GM18520 (cell line): Measurements from ENCODE around the gene CA14.
"Not testable (repeated sequence)": the region's sequence is repeated elsewhere in the genome, so short reads cannot be mapped to it uniquely, and the experiment has no call there.

Experiments used
- ATAC-seq: cut with Tn5 transposase; IDR thresholded peaks from one replicate; pipeline ENCODE4 v1.9.1; 2021; ENCODE audit not compliant: unreplicated experiment

Gene CA14

GRCh38 chr1:150235852-150236613, 21.5 kb upstream of the CA14 start, which contains the start of gene ANP32E:
Gene ANP32E, minus strand, starts transcription at chr1:150236112. Its CDS starts 326 bp downstream, at chr1:150235786.
- peak; percentile 88 for ATAC-seq

DNA sequence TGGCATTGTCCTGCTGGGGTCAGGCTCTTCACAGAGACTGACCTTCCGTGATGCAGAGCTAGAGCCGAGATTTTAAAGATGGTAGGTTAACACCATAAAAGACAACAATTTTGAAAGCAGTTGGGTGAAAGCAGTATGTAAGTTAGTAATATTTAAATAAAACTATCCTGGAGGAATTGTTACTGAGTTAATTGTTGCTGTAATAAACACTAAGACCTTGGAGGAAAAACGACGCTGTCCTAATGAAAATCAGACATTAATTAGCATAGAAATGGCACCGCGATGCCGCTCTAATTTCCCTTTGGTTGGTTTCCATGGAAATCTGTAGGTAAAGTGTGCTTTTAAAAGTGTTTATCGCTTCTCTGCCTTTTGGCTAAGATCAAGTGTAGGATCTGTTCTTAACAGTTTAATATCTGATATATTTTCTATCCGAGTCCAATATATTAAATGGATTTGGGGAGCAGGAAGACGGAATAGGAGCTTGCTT, 20.9 kb upstream of the CA14 start:
- no peak for ATAC-seq

DNA sequence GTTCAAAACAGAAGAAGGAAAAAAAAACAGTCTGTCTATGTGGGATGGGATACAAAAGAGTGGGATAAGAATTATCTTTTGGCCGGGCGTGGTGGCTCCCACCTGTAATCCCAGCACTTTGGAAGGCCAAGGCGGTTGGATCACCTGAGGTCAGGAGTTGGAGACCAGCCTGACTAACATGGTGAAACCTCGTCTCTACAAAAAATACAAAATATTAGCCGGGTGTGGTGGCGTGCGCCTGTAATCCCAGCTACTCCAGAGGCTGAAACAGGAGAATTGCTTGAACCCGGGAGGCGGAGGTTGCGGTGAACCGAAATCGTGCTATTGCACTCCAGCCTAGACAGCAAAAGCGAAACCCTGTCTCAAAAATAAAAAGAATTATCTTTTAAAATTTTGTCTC, 20.4 kb upstream of the CA14 start:
- ATAC-seq: not testable (repeated sequence)

DNA sequence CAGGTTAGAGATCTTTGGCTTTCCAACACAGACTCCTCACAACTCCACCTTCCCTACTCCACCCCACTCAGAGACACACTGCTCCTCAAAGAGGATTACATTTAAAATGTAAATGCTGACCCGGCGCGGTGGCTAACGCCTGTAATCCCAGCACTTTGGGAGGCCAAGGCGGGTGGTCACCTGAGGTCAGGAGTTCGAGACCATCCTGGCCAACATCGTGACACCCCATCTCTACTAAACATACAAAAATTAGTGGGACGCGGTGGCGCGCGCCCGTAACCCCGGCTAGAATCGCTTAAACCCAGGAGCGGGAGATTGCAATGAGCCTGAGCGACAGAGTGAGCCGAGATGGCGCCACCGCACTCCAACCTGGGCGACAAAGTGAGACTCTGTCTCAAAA, 19.8 kb upstream of the CA14 start:
- ATAC-seq: no peak

DNA sequence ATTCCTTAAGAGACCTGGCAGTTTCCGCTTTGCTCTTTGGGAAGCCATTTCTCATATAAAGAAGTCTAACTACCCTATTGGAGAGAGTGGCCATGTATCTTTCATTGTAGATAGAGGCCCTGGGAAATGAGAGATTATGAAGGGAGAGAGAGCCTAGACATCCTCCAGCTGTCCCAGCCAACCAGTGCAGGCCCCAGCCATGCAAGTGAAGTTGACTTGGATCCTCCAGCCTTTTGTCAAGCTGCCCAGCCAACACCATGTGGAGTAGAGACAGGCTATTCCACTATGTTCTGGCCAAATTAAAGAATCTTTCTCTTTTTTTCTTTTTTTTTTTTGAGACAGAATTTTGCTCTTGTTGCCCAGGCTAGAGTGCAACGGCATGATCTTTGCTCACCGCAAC, 14.6 kb upstream of the CA14 start:
- ATAC-seq: no peak

DNA sequence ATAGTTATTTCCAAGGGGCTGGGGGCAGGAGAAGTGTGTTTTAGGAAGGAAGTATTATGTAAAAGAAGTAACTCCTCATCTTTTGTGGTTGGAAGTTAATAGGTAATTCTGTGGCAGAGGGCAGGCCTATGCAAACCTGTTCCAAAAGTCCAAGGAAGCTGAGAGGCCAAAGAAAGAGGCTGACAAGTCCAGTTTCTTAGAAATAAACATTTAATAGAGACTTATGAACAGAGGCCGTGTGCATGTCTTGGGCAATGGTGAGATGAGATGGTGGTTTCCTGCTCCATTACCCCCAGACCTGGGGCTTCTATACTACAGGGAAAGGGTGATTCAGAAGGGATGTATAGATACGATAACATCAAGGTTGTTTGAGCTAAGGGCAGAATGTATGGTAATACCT, 7.6 kb upstream of the CA14 start:
- no peak for ATAC-seq

DNA sequence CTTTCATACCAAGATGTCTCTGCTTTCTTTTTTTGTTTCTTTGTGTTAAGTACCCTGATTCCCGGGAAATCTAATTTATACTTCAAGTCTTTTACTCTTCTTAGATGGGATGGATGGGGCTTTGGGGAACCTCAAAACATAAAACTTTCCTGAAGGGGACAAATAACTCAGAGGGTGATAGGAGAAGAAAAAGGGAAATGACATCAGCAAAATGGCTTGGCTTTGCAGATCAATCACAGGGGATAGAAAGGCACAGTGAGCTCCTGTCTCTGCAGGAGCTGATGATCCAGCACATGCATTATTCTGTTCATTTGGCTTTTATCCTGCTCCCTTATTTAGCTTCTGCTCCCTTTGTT, 1.4 kb upstream of the CA14 start:
- no peak for ATAC-seq

- ATAC-seq: no peak
Observed at GRCh38 chr1:150256554-150257341, 826 bp upstream of the CA14 start.

- ATAC-seq: no peak
Observed at GRCh38 chr1:150259217-150259616, 1.6 kb downstream of the CA14 start.

DNA sequence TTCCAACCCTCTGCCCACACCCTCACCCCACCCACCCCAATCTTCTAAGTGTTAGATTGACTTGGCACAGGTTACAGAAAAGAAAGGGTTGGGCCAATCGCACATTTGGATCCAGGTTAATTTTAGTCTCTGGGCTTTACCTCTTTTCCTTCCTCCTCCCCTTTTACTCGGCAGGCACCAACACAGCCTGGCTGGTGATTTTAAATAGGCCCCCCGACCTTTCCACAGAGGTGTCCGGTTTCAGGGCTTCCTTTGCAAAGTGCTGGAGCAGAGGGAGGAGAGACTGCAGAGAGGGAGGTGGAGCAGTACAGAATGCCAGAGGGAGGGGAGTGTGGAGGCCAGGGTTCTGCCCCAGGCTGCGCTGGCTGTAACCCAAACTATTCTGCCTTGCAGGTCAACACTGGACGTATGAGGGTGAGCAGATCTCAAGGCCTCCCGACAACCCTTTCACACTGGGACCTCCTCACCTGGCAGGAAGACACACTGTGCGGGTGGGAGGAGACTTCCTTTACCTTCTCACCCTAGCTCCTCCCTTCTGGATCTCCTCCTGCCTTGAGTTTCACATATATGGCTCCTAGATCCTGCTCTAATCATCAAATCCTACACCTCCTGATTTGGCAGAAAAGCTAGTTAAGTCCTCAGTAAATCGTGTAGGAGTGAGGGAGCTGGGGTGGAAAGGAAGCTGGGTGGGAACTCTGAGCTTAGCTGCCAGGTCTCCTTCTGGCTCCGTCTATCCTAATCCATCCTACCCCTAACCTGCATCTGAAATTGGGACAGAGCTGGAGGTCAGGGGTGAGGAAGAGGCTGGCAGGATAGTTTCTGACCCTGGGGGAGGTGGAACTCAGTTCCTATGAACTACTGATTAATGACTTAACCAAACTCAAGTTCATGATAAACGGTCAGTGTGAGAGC, 2.4 kb downstream of the CA14 start:
- ATAC-seq: no peak

DNA sequence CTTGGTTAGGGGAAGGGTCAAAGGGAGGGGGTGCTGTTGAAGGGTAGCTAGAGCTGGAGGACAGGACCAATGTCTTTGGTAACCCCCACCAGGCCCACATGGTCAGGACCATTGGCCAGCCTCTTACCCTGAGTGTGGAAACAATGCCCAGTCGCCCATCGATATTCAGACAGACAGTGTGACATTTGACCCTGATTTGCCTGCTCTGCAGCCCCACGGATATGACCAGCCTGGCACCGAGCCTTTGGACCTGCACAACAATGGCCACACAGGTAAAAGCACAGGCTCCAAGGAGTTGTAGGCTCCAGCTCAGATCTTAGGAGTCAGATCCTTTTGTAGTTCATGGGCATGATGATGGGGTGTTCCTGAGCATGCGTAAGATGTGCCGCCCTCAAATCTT, 3.8 kb downstream of the CA14 start:
- ATAC-seq: no peak

DNA sequence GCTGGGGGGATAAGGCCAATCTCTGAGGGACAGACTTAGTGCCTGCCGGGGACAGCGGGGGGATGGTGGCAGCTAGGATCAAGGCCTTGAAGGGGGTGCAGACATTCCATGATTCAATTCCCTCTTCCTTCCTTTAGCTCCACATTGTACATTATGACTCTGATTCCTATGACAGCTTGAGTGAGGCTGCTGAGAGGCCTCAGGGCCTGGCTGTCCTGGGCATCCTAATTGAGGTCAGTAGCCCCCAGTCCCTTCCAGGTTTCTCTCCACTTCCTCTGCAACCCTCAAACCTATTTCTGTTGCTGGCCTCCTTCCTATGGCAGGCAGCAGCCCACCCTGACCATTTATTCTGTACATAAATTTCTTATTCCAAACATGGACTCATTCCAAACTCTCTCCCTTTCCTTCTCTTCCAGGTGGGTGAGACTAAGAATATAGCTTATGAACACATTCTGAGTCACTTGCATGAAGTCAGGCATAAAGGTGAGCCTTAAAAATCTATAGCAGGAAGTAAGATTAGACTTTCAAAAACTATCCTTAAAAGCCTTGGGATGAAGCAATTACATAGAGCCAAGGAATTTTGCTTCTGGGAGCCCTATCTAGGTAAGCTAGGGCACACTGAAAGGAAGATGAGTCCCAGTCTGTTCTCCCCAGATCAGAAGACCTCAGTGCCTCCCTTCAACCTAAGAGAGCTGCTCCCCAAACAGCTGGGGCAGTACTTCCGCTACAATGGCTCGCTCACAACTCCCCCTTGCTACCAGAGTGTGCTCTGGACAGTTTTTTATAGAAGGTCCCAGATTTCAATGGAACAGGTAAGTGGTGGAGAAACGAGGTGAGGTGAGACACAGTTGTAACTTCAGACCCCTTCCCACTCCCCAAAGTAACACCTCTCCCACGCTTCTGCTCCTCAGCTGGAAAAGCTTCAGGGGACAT, 5.1 kb downstream of the CA14 start:
- ATAC-seq: no peak

GRCh38 chr1:150263549-150263948, 6.0 kb downstream of the CA14 start:
- no peak for ATAC-seq

DNA sequence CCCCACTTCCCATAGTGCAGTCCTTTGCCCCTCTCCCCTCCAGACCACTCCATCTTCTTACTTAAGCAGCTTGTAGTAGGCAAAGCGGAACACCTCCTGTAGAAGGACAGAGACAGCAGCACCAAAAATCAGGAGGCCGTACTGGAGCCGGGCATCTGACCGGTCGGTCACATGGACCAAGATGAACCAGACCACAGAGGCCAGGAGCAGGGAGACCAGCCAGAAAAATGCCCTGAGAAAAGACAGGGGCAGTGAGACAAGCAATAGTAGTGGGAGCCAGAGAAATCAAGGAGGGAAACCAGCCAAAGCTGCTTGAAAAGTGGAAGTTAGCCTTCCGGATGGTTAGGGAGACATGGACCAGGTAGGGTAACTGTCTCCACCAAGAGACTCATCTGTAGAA, 10.3 kb downstream of the CA14 start:
- ATAC-seq: no peak

DNA sequence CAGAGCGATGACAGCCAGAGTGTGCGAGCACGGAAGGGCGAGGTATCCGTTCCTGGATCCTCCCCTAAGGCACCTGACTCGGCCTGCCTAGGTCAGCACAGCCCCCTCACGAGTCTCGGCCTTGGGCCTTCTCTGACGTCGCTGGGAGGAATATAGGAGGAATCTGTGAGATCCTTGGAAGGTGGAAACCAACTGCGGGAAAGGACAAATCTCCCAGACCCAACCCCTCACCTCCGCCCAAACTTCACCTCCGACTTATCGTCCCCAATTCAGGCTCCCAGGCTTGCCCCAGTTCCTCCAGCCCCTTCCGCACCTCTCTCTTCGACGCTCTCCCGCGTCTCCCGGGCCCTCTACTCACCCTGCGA, 10.7 kb downstream of the CA14 start:
- ATAC-seq: no peak

DNA sequence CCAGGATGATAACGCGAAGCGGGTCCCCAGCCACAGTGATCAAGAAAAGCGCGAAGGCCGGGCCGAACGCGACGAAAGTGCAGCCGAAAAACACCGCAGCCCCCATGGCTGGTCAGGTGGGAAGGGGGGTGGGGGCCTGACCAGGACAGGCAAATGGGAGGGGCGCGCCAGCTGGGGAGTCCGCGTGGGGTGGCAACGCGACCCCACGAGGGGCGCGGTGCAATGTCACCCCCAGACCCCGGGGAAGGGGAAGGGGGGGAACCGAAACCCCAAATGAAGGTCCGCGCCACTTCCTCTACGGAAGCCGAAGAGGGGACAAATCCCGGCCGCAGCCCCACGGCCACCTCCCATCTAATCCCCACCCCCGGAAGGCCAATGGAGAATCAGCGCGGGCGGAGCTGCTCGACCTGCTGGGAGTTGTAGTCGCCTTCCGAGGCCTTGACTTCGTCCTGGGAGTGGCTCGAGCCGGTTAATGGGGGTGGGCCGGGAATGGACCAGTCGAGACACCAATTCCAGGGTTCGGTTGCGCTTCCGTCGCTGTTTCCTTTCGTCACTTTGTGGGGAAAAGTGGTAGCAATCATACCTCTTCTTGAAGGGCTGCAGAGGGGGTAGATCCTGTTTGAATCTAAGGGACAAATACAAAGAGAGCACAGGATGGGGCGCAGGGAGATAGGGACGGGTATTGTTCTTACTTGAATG, 11.3 kb downstream of the CA14 start, which contains the start of gene APH1A:
Gene APH1A, minus strand, starts transcription at position 312 of the 699 bp plus-strand sequence. Its CDS starts 206 bp downstream, at position 106.
- peak; percentile 79 for ATAC-seq

DNA sequence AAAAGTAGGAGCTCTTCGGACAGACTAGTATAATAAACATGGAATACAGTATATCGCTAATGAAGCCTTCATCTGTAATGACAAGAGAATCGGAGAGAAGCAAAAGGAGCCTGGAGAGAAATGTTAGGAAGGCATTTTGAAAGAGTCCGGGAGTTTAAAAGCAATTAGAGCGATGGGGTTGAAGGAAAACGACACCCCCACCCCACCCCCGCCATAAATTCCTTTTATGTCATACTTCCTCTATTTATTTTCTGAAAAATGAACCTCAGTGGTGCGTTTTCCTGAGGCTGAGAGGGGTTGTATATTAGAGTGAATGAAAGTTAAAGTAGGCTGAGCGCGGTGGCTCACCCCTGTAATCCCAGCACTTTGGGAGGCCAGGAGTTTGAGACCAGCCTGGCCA, 11.9 kb downstream of the CA14 start:
- no peak for ATAC-seq

DNA sequence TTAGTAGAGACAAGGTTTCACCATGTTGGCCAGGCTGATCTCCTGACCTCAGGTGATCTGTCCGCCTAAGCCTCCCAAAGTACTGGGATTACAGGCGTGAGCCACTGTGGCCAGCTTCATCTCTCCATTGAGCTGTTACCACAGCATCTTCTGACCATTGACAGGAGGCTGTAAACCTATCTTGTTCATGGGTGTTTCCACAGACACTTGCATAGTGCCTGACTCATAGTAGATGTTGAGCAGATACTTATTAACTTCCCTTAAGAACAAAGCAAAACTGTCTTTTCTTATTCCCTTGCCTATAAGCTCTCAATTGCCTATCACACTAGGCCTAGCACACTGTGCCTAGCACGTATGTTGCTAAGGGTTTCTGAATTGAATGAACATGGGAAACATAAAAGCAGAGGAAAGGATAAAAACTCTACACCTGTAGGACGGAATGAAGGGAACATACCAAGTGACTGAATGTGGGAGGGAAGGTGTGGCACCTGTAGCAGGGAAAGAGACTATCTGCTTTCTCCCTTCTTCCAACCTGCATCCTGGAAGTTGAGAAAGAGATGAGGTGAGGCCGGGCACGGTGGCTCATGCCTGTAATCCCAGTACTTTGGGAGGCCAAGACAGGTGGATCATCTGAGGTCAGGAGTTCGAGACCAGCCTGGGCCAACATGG, 13.9 kb downstream of the CA14 start:
- no peak for ATAC-seq

GRCh38 chr1:150273311-150273710, 15.7 kb downstream of the CA14 start:
- no peak for ATAC-seq
